GM10266 (cell line): ENCODE measurements around the gene MYT1.

ENCODE experiments used
- DNase-seq: peaks from one replicate; pipeline ENCODE4 v3.0.0; 2012; ENCODE audit errors: extremely low spot score
- TF ChIP-seq, protein P1 (sequence below): IDR thresholded peaks from 2 replicates; pipeline ENCODE4 v1.5.1; 2012; ENCODE audit warnings: mild to moderate bottlenecking, low read depth; ENCODE audit not compliant: control insufficient read depth, insufficient read depth; ENCODE audit errors: missing control alignments

Gene MYT1

DNA sequence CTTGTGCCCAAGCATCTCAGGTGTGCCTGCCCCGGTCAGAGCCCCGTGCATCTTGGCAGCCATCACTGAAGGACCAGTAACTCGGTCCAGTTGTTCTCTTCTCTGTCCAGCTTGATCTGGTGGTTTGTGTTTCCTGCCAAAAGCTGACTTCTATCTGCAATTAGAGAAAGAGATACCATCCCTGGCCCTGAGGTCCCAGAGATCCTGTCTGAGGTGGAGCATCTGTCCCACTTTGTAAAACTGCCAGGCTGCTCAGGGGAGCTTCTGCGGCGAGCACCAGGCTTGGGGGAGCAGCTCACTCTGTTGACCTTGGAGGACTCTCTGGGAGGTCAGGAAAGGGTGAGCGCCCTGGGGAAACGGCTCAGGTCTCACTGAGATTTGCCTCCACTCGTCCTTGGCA, 35.1 kb downstream of the MYT1 start:
- no peak for DNase-seq
- TF ChIP-seq, protein P1, sequence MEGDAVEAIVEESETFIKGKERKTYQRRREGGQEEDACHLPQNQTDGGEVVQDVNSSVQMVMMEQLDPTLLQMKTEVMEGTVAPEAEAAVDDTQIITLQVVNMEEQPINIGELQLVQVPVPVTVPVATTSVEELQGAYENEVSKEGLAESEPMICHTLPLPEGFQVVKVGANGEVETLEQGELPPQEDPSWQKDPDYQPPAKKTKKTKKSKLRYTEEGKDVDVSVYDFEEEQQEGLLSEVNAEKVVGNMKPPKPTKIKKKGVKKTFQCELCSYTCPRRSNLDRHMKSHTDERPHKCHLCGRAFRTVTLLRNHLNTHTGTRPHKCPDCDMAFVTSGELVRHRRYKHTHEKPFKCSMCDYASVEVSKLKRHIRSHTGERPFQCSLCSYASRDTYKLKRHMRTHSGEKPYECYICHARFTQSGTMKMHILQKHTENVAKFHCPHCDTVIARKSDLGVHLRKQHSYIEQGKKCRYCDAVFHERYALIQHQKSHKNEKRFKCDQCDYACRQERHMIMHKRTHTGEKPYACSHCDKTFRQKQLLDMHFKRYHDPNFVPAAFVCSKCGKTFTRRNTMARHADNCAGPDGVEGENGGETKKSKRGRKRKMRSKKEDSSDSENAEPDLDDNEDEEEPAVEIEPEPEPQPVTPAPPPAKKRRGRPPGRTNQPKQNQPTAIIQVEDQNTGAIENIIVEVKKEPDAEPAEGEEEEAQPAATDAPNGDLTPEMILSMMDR = no peak

DNA sequence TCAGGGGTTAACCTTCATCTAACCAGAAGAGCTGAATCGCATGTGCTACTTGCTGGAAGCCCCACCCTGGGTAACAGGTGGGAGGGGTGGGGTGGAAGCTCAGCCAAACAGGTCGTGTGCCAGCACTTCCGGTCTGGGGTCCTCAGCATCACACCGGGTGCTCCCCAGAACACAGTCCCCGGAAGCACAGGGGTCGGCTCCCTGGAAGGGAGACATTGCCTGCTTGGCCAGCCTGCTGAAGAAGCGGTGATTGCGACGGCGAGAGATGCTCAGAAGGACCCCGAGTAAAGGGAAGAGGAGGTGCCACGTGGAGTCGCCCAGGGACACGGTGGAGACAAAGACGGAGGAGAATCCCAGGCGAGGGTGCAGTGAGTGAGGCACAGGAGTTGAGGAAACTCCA, 36.5 kb downstream of the MYT1 start:
- no peak for DNase-seq
- TF ChIP-seq, protein P1 = no peak

DNA sequence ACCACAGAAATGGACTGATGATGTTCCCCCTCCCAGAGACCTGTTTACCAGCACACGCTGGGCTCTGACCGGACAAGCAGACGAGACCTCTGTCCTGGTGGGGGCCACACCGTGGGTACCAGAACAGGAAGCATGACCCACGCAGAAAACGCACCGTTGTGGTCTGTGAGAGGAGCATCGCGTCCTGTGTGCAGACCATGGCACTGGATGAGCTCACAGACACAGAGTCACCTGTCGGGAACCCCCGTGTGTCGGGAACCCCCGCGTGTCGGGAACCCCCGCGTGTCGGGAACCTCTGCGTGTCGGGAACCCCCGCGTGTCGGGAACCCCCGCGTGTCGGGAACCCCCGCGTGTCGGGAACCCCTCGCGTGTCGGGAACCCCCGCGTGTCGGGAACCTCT, 37.4 kb downstream of the MYT1 start:
- TF ChIP-seq, protein P1 = no peak
- DNase-seq = no peak

DNA sequence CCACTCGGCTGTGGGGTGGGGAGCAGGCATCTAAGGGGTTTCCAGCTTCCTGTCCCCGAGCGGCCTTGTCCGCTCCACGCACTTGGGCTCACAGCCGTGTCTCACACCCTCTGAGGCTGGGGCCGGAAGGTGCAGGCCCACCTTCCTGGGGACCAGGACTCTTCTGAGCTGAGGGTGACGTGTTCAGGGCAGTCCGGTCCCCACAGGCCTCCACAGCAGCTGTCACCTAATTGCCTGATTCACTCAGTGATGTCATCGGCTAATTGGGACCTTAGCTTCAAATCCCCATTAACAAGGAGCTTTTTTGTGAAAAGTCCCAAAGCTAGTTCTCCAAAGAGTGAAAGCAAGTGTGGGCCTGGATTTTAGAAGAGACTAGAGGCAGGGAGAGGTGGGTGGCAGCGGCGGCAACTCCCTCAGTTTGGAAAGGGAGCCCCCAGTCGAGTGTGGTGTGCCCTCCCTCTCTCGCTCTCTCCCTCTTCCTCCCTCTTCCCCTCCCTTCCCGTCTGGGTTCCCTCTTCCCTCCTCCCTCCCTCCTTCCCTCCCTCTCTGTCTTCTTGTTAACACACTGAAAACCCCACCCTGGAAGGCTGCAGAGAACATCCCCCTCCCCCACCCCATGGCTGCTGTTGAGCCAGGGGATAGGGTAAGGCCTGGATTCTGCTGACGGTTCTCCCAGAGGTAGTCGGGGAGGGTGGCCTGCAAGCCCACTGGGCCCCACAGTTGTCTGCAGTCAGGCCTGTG, 39.0 kb downstream of the MYT1 start:
- TF ChIP-seq, protein P1 = no peak
- DNase-seq = no peak

DNA sequence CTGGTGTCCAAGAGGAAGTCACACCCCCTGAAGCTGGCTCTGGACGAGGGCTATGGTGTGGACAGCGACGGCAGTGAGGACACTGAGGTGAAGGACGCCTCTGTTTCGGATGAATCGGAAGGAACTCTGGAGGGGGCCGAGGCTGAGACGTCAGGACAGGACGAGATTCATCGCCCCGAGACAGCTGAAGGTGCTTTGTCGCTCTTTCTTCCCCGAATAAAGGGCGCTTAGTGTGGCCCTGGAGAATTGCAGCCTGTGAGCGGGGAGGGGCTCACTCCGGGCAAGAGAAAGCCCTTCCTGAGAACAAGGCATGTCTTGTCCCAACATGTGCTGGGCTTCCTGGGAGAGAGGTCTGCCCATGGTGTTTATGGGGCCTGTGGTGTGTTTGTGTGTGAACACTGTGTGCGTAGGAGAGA, 41.4 kb downstream of the MYT1 start:
- DNase-seq = no peak
- TF ChIP-seq, protein P1 = no peak

DNA sequence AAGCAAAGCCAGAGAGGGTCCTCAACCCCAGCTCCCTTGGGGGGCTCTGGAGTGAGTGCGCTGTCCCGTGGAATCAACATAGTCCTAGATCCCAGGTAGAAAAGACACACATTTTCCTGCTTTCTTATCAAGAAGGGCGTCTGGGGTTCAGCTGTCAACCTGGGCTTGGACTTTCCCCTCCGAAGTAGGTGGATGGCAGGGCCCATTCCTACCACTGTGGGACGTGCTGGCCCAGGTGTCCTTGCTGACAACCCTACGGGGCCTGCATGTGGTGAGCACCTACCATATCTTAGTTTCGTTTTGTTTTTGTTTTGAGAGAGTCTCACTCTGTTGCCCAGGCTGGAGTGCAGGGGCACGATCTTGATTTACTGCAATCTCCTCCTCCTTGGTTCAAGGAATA, 42.4 kb downstream of the MYT1 start:
- TF ChIP-seq, protein P1 = no peak
- no peak for DNase-seq
